ENCODE results near the gene KRTAP20-1.

The KRTAP20-1 gene, protein sequence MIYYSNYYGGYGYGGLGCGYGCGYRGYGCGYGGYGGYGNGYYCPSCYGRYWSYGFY

DNA sequence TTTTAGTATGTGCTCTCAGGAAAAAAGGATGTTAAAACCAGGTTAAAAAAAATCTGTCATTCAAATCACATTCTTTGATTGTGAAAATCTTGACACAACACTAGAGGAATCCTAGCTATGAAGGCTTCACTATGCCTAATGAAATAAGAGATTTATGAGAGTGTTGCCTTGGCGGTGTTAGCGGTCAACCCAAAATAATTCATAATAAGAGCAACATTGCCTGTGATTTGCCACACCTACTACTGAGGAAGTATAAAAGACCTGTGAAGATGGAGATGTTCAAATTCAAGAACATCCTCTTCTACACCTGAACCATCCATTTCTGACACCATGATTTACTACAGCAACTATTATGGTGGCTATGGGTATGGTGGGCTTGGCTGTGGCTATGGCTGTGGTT, at the start of gene KRTAP20-1:
TSS of gene KRTAP20-1 (plus strand) at position 301 of the 400 bp plus-strand sequence. CDS start at position 331, 30 bp downstream.
- Histone ChIP-seq H3K9ac (ENCODE audit: low read length) (peak within 1 kb of the TSS; percentile 71), H3K4me3 (ENCODE audit: low read length) (peak within 1 kb of the TSS; percentile 33; the same call in 1 of the 2 replicates), H3K4me2 (ENCODE audit: low read length) (peak within 1 kb of the TSS; percentile 52), H3K9me3 (ENCODE audit: insufficient read depth, low read length) (peaks cover 24% of the 10 kb centered on the region), H3K27ac (ENCODE audit: low read length) (peak within 1 kb of the TSS; percentile 96), H3K36me3 (replicated peaks; ENCODE audit: low read depth, low read length) (peaks cover 54% of the 10 kb centered on the region), H3K79me2 (ENCODE audit: low read length) (no peaks in the 10 kb centered on the region), H4K20me1 (ENCODE audit: insufficient read depth, low read length) (no peaks in the 10 kb centered on the region), H3K27me3 (ENCODE audit: low read depth, low read length) (no peaks in the 10 kb centered on the region), H3K4me1 (ENCODE audit: low read length) (peaks cover 71% of the 10 kb centered on the region), H2AFZ (ENCODE audit: low read depth, low read length) (no peak within 1 kb of the TSS)
- TF ChIP-seq EZH2phosphoT487 (IDR thresholded peaks at IDR 0.05; ENCODE audit: low read depth), result no peak
- TF ChIP-seq, protein P1, sequence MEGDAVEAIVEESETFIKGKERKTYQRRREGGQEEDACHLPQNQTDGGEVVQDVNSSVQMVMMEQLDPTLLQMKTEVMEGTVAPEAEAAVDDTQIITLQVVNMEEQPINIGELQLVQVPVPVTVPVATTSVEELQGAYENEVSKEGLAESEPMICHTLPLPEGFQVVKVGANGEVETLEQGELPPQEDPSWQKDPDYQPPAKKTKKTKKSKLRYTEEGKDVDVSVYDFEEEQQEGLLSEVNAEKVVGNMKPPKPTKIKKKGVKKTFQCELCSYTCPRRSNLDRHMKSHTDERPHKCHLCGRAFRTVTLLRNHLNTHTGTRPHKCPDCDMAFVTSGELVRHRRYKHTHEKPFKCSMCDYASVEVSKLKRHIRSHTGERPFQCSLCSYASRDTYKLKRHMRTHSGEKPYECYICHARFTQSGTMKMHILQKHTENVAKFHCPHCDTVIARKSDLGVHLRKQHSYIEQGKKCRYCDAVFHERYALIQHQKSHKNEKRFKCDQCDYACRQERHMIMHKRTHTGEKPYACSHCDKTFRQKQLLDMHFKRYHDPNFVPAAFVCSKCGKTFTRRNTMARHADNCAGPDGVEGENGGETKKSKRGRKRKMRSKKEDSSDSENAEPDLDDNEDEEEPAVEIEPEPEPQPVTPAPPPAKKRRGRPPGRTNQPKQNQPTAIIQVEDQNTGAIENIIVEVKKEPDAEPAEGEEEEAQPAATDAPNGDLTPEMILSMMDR (IDR thresholded peaks at IDR 0.05; ENCODE audit: low read depth, low read length), result no peak

DNA sequence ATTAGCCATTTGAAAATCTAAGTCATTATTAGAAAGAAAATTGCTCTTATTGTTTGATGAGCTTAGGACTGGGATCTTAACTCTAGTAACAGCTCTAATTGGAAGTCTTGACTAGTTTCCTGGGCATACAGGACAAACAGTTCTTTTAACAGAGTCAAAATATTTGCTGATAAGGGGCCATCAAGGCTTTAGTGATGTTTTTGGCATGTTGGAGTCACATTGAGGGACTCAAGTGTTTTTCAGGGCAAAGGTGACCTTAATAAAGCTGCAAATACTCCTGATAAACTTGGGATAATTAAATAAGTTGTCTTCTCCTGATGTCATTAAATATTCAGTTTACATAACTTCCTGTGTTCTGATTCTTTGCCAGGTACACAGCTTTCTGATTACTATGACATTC, 48.6 kb upstream of the KRTAP20-1 start:
- Histone ChIP-seq H3K36me3 (replicated peaks; ENCODE audit: low read depth, low read length) (no peaks in the 10 kb centered on the region), H3K79me2 (ENCODE audit: low read length) (no peaks in the 10 kb centered on the region), H3K4me3 (ENCODE audit: low read length) (no peak overlapping the region), H3K27me3 (ENCODE audit: low read depth, low read length) (no peaks in the 10 kb centered on the region), H3K27ac (ENCODE audit: low read length) (no peak overlapping the region), H2AFZ (ENCODE audit: low read depth, low read length) (no peak overlapping the region), H3K9ac (ENCODE audit: low read length) (no peak overlapping the region), H3K4me1 (ENCODE audit: low read length) (no peaks in the 10 kb centered on the region), H3K4me2 (ENCODE audit: low read length) (no peak overlapping the region), H3K9me3 (ENCODE audit: insufficient read depth, low read length) (no peaks in the 10 kb centered on the region), H4K20me1 (ENCODE audit: insufficient read depth, low read length) (no peaks in the 10 kb centered on the region)
- TF ChIP-seq EZH2phosphoT487 (IDR thresholded peaks at IDR 0.05; ENCODE audit: low read depth), result no peak
- TF ChIP-seq, protein P1 (IDR thresholded peaks at IDR 0.05; ENCODE audit: low read depth, low read length), result no peak

DNA sequence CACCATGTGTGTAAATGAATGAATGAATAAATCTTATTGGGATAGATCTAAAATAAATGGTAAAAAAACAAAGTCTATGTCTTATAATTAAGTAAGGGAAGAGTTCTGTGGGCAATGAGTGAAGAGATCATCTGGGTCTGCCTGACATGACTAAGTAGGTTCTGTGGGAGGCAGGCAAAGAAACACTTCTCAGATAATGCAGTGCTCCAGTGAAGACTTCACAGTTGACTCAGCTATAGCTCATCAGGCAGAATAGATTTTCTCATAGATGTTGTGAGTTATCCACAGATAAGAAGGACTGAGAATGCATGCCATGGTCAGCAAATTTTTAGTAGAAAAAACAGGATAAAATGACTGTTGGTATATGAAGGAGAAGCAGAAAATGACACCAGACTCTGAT, 38.5 kb upstream of the KRTAP20-1 start:
- H3K36me3 ChIP-seq (replicated peaks; ENCODE audit: low read depth, low read length), result no peaks in the 10 kb centered on the region
- H3K4me2 ChIP-seq (ENCODE audit: low read length), result no peak overlapping the region
- H3K27ac ChIP-seq (ENCODE audit: low read length), result no peak overlapping the region
- H3K4me3 ChIP-seq (ENCODE audit: low read length), result no peak overlapping the region
- no peak overlapping the region for H3K9ac ChIP-seq (ENCODE audit: low read length)
- H3K27me3 ChIP-seq (ENCODE audit: low read depth, low read length), result no peaks in the 10 kb centered on the region
- H3K79me2 ChIP-seq (ENCODE audit: low read length), result no peaks in the 10 kb centered on the region
- H3K9me3 ChIP-seq (ENCODE audit: insufficient read depth, low read length), result no peaks in the 10 kb centered on the region
- no peak overlapping the region for H2AFZ ChIP-seq (ENCODE audit: low read depth, low read length)
- TF ChIP-seq EZH2phosphoT487 (IDR thresholded peaks at IDR 0.05; ENCODE audit: low read depth), result no peak
- TF ChIP-seq, protein P1 (IDR thresholded peaks at IDR 0.05; ENCODE audit: low read depth, low read length), result no peak
- no peaks in the 10 kb centered on the region for H4K20me1 ChIP-seq (ENCODE audit: insufficient read depth, low read length)
- H3K4me1 ChIP-seq (ENCODE audit: low read length), result no peaks in the 10 kb centered on the region

DNA sequence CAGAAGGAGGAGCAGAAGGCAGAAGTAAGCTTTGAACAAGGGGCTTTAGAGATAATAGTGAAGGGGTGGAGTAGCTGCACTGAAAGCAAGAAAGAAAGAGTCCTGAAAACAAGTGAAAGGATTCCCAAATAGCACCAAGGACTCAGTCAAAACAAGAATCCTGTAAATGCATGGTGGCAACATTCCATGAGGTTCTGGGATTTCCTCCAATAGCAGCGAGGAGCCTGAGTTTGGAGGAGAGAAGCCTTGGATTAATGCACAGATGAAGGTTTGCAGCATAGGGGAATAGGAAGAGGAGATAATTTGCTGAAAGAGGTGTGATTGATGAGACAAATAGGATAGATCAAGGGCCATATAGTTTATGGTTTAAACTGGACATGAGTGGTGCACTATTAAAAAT, 36.9 kb upstream of the KRTAP20-1 start:
- no peak overlapping the region for H3K4me2 ChIP-seq (ENCODE audit: low read length)
- no peak overlapping the region for H2AFZ ChIP-seq (ENCODE audit: low read depth, low read length)
- no peaks in the 10 kb centered on the region for H3K36me3 ChIP-seq (replicated peaks; ENCODE audit: low read depth, low read length)
- H3K27ac ChIP-seq (ENCODE audit: low read length), result no peak overlapping the region
- no peaks in the 10 kb centered on the region for H3K79me2 ChIP-seq (ENCODE audit: low read length)
- H3K4me3 ChIP-seq (ENCODE audit: low read length), result no peak overlapping the region
- H4K20me1 ChIP-seq (ENCODE audit: insufficient read depth, low read length), result no peaks in the 10 kb centered on the region
- H3K9me3 ChIP-seq (ENCODE audit: insufficient read depth, low read length), result no peaks in the 10 kb centered on the region
- TF ChIP-seq EZH2phosphoT487 (IDR thresholded peaks at IDR 0.05; ENCODE audit: low read depth), result no peak
- TF ChIP-seq, protein P1 (IDR thresholded peaks at IDR 0.05; ENCODE audit: low read depth, low read length), result no peak
- H3K27me3 ChIP-seq (ENCODE audit: low read depth, low read length), result no peaks in the 10 kb centered on the region
- H3K4me1 ChIP-seq (ENCODE audit: low read length), result no peaks in the 10 kb centered on the region
- no peak overlapping the region for H3K9ac ChIP-seq (ENCODE audit: low read length)
